ENCODE data around the gene KL. TPM values are rescaled to one million over a fixed set of nuclear protein-coding genes. Genes with fewer than 3 reads are reported as not detected.

KL gene
- total and polyA plus RNA-seq, 2 of the 8 experiments (the other 6 are each of a cell fraction or from before 2014, with no cell fraction given) = 0.02 TPM; not detected in 1

DNA sequence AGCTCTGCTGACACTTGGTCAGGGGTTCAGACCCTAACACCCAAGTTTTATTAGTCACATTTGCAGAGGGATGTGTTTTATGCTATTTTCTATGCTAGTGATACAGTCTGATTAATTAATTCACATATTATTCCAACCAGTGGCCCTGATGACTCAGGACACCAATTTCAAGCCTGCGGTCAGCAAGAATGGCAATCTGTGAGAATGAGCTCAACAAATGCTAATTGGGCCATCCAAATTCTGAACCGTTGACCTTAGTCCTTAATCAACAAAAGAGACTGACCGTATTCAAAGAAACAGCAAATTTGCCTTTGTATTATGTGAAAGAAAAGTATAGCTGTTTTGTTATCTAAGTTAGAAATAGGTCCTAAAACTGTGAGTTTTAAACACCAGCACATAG lies 9.6 kb upstream of the KL start (continued):
- TF ChIP-seq TEAD4 (IDR thresholded peaks at IDR 0.05; ENCODE audit: low read depth, low read length) = no peak
- TF ChIP-seq, protein P1, sequence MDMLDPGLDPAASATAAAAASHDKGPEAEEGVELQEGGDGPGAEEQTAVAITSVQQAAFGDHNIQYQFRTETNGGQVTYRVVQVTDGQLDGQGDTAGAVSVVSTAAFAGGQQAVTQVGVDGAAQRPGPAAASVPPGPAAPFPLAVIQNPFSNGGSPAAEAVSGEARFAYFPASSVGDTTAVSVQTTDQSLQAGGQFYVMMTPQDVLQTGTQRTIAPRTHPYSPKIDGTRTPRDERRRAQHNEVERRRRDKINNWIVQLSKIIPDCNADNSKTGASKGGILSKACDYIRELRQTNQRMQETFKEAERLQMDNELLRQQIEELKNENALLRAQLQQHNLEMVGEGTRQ (IDR thresholded peaks at IDR 0.05; ENCODE audit: low read length) = no peak
- no peak for TF ChIP-seq GABPA (IDR thresholded peaks at IDR 0.05; ENCODE audit: borderline replicate concordance, insufficient read depth, low read length)
